GM12878 (cell line): Measurements from ENCODE around the gene FANCC. TPM values are rescaled to one million over a fixed set of nuclear protein-coding genes. Genes with fewer than 3 reads are reported as not detected.

Experiments
- ATAC-seq: fragments of 200-7000 bp; cut with Tn5 transposase; 3 replicates; pipeline ENCODE4 v1.9.1; 2020; ENCODE audit warnings: mild to moderate bottlenecking, moderate library complexity
- BruUV-seq: library from RNA; stranded (reverse); fragments of 400-500 nt; replicated peaks from 2 replicates; lab custom pipeline; 2021; lab: Mats Ljungman, UMichigan
- CTCF ChIA-PET: fragments of 300-600 bp; sonication (Branson Sonifier 250); formaldehyde crosslinking; extraction: SDS; loops from one replicate; lab custom pipeline; 2021; ENCODE audit warnings: inconsistent platforms; lab: Yijun Ruan, JAX
- POLR2A ChIA-PET: fragments of 350-600 bp; formaldehyde crosslinking; extraction: SDS; loops from one replicate; lab custom pipeline; 2021; ENCODE audit warnings: inconsistent platforms; lab: Charles Lee
- RAD21 ChIA-PET: fragments of 300-600 bp; sonication (Branson Sonifier 250); formaldehyde crosslinking; loops from one replicate; lab custom pipeline; 2023; ENCODE audit warnings: antibody characterized with exemption; ENCODE audit not compliant: unreplicated experiment; lab: Charles Lee
- SMC1A ChIA-PET: fragments of 300-600 bp; sonication (Branson Sonifier 250); formaldehyde crosslinking; loops from one replicate; lab custom pipeline; 2023; ENCODE audit not compliant: unreplicated experiment, uncharacterized antibody; lab: Charles Lee
- DNase-seq: peaks from one replicate; pipeline ENCODE4 v3.0.0-alpha.2; 2011; ENCODE audit warnings: low read depth, low spot score
- FAIRE-seq: peaks from 3 replicates; lab custom pipeline; 2011; peaks lifted over from hg19 to GRCh38; lab: Jason Lieb, UNC
- H2AFZ ChIP-seq: 2 replicates; pipeline ENCODE4 v1.6.0; 2011; ENCODE audit warnings: low read depth, low read length, control low read depth; ENCODE audit not compliant: control insufficient read depth
- H3K27ac ChIP-seq: 2 replicates; pipeline ENCODE4 v1.5.1; 2011; ENCODE audit warnings: control low read depth; ENCODE audit not compliant: control insufficient read depth, insufficient read depth
- H3K27me3 ChIP-seq, 2 experiments: replicated peaks in 1 of 2; 2 replicates each; pipeline versions ENCODE4 v1.6.0 to v1.6.1; 2011; ENCODE audit warnings: low read length in 1 of 2; ENCODE audit not compliant: control insufficient read depth in 2 of 2, insufficient read depth in 2 of 2
- H3K36me3 ChIP-seq, 2 experiments: 2 replicates each; pipeline ENCODE4 v1.5.1; 2011; ENCODE audit warnings: low read length in 1 of 2; ENCODE audit not compliant: control insufficient read depth in 2 of 2, insufficient read depth in 2 of 2
- H3K4me1 ChIP-seq: 2 replicates; pipeline ENCODE4 v1.6.1; 2011; ENCODE audit warnings: mild to moderate bottlenecking, low read length, moderate library complexity, mixed read lengths; ENCODE audit not compliant: control insufficient read depth, insufficient read depth
- H3K4me2 ChIP-seq: 2 replicates; pipeline ENCODE4 v1.6.0; 2011; ENCODE audit warnings: control low read depth; ENCODE audit not compliant: control insufficient read depth, insufficient read depth
- H3K4me3 ChIP-seq: fragments of 200-600 bp; sonication (generic); 2 replicates; pipeline ENCODE4 v1.5.1; 2016
- H3K79me2 ChIP-seq: 2 replicates; pipeline ENCODE4 v1.6.0; 2011; ENCODE audit warnings: low read length; ENCODE audit not compliant: control insufficient read depth, insufficient read depth
- H3K9ac ChIP-seq: 2 replicates; pipeline ENCODE4 v1.8.0; 2011; ENCODE audit warnings: low read length, control low read depth, mixed read lengths; ENCODE audit not compliant: control insufficient read depth, insufficient read depth
- H3K9me3 ChIP-seq: replicated peaks from 3 replicates; pipeline ENCODE4 v1.5.1; 2011; ENCODE audit warnings: mild to moderate bottlenecking, low read length; ENCODE audit not compliant: control insufficient read depth, insufficient read depth
- H4K20me1 ChIP-seq: 2 replicates; pipeline ENCODE4 v1.6.0; 2011; ENCODE audit not compliant: control insufficient read depth, insufficient read depth
- ATF7 ChIP-seq: fragments of 450-650 bp; IDR thresholded peaks from 2 replicates; pipeline ENCODE4 v1.6.1; 2016; ENCODE audit warnings: low read depth, mild to moderate bottlenecking
- CBX3 ChIP-seq: fragments of 200-600 bp; sonication (generic); IDR thresholded peaks from 2 replicates; pipeline ENCODE4 v1.6.1; 2016; ENCODE audit warnings: low read depth, borderline replicate concordance
- E2F4 ChIP-seq: IDR thresholded peaks from 2 replicates; pipeline ENCODE4 v1.6.1; 2012; ENCODE audit warnings: low read depth, low read length, improper control_type of control experiment
- KDM1A ChIP-seq: fragments of 200-600 bp; sonication (generic); IDR thresholded peaks from 2 replicates; pipeline ENCODE4 v1.6.1; 2016; ENCODE audit warnings: borderline replicate concordance
- NR2C2 ChIP-seq: IDR thresholded peaks from 2 replicates; pipeline ENCODE4 v1.6.1; 2011; ENCODE audit warnings: borderline replicate concordance, low read depth; ENCODE audit not compliant: control insufficient read depth, insufficient read length
- TARDBP ChIP-seq: IDR thresholded peaks from 2 replicates; pipeline ENCODE4 v1.6.1; 2016; ENCODE audit warnings: borderline replicate concordance
- USF1 ChIP-seq: IDR thresholded peaks from 2 replicates; pipeline ENCODE4 v1.6.1; 2011; ENCODE audit warnings: borderline replicate concordance, low read depth, mild to moderate bottlenecking, moderate library complexity, mixed read lengths, low read length; ENCODE audit not compliant: insufficient read depth; ENCODE audit errors: extremely low read length
- USF2 ChIP-seq: IDR thresholded peaks from 2 replicates; pipeline ENCODE4 v1.6.1; 2011; ENCODE audit warnings: low read depth, low read length, improper control_type of control experiment, borderline replicate concordance
- ZBTB33 ChIP-seq: fragments of 450-650 bp; IDR thresholded peaks from 2 replicates; pipeline ENCODE4 v1.6.1; 2017; ENCODE audit warnings: mild to moderate bottlenecking
- WGBS: methylation state at CpG from one replicate; pipeline ENCODE4 v1.1.6; 2016; ENCODE audit warnings: low lambda C conversion rate; ENCODE audit not compliant: insufficient replicate concordance, insufficient coverage; ENCODE audit errors: missing lambda C conversion rate; 5-methylcytosine and 5-hydroxymethylcytosine counted together
- in situ Hi-C: fragments of 300-500 bp; cut with MboI; formaldehyde crosslinking; loops from 9 replicates; pipeline ENCODE4 v1.14.3; 2018; ENCODE audit warnings: mixed read lengths
- intact Hi-C: fragments of 100-400 bp; cut with micrococcal nuclease; formaldehyde crosslinking; loops from one replicate; pipeline ENCODE4 v1.14.2; 2022; ENCODE audit not compliant: unreplicated experiment
- polyA plus RNA-seq, 11 experiments: library from polyadenylated mRNA; depleted of rRNA in 4 of 11; unstranded in 6 of 11; stranded (reverse) in 5 of 11; fragments of >200 nt; fragmentation: Nextera tagmentation in 4 of 11; fragmentation: Illumina TruSeq in 1 of 11; extraction: Ambion mirVana in 4 of 11; extraction: Trizol in 1 of 11; gene quantifications; 1 replicate in 1 of 11; 2 replicates in 10 of 11; pipeline versions ENCODE4 v1.2.1 to v1.2.3, GENCODE V29; 2011 to 2016; ENCODE audit warnings: inconsistent platforms in 2 of 11, missing spikeins in 2 of 11, low read depth in 1 of 11
- total RNA-seq, 4 experiments: library from RNA; depleted of rRNA in 3 of 4; stranded (reverse); fragments of >200 nt in 3 of 4; fragmentation: Illumina TruSeq in 1 of 4; extraction: Trizol in 1 of 4; gene quantifications; 2 replicates each; pipeline versions ENCODE4 v1.2.1 to v1.2.3, GENCODE V29; 2013 to 2021

Gene FANCC
- total and polyA plus RNA-seq, 10 of the 15 experiments (the other 5 are each of a cell fraction or from before 2014, with no cell fraction given): 1.2 to 16.8 (median 10.5) TPM

GRCh38 chr9:95100071-95100627 lies 217.4 kb downstream of the FANCC start:
- no peak overlapping the region for H3K4me3 ChIP-seq
- BruUV-seq: no TSS peak
- in situ Hi-C loops (no loop called here), intact Hi-C loops (no loop called here)
- H3K9ac ChIP-seq: no peak overlapping the region
- no peak overlapping the region for H3K4me2 ChIP-seq
- ChIA-PET SMC1A (no interaction called here), RAD21 (no interaction called here), CTCF (no interaction called here), POLR2A (no interaction called here)
- no peak for ATAC-seq
- no peaks in the 10 kb centered on the region; a peak in 1 of 4 replicates for H3K36me3 ChIP-seq
- H3K27ac ChIP-seq: no peak overlapping the region
- H3K27me3 ChIP-seq: no peaks in the 10 kb centered on the region
- H4K20me1 ChIP-seq: no peaks in the 10 kb centered on the region
- TF ChIP-seq KDM1A (no peak), E2F4 (no peak), NR2C2 (no peak), CBX3 (no peak), ATF7 (no peak), USF2 (no peak), TARDBP (no peak), ZBTB33 (no peak), USF1 (no peak)
- H3K79me2 ChIP-seq: no peaks in the 10 kb centered on the region
- 72% methylated on average over 4 of the region's 4 CpGs for WGBS
- no peak overlapping the region for H2AFZ ChIP-seq
- no peak for FAIRE-seq
- H3K4me1 ChIP-seq: no peaks in the 10 kb centered on the region
- DNase-seq: no peak
- H3K9me3 ChIP-seq: no peaks in the 10 kb centered on the region
